ENCODE results near the gene PJA2. TPM values are rescaled to one million over a fixed set of nuclear protein-coding genes. Genes with fewer than 3 reads are reported as not detected.
"Not testable (repeated sequence)": the region's sequence is repeated elsewhere in the genome, so short reads cannot be mapped to it uniquely, and the experiment has no call there.

Gene PJA2
- total RNA-seq, 1 experiment from 2014 or later, result 51.5 TPM

DNA sequence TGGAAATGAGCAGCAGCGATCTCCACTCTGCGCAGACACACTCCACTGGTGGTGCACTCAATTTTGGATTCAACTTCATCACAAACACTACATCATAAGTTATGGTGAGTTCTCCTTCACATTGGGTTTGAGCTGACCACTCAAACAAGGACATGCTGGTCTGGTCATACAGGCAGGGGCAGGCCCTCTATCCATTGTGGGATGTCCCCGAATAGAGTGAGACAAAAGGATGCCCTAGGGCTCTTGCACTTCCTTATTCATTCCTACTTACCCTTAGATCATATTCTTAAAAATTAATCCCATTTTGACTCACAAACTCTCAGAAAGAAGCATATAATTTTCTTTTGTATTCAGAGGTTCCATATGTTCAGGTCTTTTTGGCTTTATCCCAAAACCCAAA, 16.3 kb upstream of the PJA2 start:
- H3K36me3 Mint-ChIP-seq, result no peaks in the 10 kb centered on the region
- DNase-seq (ENCODE audit: low spot score) (no peak), ATAC-seq (no peak)
- no peak overlapping the region for H3K4me3 Mint-ChIP-seq
- H3K4me1 Mint-ChIP-seq, result peaks cover 7% of the 10 kb centered on the region; the same call in 1 of the 2 replicates
- no peaks in the 10 kb centered on the region for H3K27me3 Mint-ChIP-seq (ENCODE audit: low read depth)
- H3K9me3 Mint-ChIP-seq, result peaks cover 6% of the 10 kb centered on the region; the same call in 1 of the 2 replicates
- no peak overlapping the region for H3K27ac Mint-ChIP-seq
- TF ChIP-seq, protein P1, sequence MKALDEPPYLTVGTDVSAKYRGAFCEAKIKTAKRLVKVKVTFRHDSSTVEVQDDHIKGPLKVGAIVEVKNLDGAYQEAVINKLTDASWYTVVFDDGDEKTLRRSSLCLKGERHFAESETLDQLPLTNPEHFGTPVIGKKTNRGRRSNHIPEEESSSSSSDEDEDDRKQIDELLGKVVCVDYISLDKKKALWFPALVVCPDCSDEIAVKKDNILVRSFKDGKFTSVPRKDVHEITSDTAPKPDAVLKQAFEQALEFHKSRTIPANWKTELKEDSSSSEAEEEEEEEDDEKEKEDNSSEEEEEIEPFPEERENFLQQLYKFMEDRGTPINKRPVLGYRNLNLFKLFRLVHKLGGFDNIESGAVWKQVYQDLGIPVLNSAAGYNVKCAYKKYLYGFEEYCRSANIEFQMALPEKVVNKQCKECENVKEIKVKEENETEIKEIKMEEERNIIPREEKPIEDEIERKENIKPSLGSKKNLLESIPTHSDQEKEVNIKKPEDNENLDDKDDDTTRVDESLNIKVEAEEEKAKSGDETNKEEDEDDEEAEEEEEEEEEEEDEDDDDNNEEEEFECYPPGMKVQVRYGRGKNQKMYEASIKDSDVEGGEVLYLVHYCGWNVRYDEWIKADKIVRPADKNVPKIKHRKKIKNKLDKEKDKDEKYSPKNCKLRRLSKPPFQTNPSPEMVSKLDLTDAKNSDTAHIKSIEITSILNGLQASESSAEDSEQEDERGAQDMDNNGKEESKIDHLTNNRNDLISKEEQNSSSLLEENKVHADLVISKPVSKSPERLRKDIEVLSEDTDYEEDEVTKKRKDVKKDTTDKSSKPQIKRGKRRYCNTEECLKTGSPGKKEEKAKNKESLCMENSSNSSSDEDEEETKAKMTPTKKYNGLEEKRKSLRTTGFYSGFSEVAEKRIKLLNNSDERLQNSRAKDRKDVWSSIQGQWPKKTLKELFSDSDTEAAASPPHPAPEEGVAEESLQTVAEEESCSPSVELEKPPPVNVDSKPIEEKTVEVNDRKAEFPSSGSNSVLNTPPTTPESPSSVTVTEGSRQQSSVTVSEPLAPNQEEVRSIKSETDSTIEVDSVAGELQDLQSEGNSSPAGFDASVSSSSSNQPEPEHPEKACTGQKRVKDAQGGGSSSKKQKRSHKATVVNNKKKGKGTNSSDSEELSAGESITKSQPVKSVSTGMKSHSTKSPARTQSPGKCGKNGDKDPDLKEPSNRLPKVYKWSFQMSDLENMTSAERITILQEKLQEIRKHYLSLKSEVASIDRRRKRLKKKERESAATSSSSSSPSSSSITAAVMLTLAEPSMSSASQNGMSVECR (CRISPR knock-in tag; IDR thresholded peaks at IDR 0.05; ENCODE audit: borderline replicate concordance), result no peak
- TF ChIP-seq PRRX2 (CRISPR knock-in tag; IDR thresholded peaks at IDR 0.05) (no peak), ESRRA (CRISPR knock-in tag; IDR thresholded peaks at IDR 0.05; ENCODE audit: borderline replicate concordance) (no peak), ETV6 (CRISPR knock-in tag; IDR thresholded peaks at IDR 0.05) (no peak), SP1 (CRISPR knock-in tag; conservative IDR thresholded peaks at IDR 0.05) (no peak), ZNF138 (CRISPR knock-in tag; conservative IDR thresholded peaks at IDR 0.05) (no peak), EMX1 (CRISPR knock-in tag; IDR thresholded peaks at IDR 0.05) (no peak), HMGA2 (CRISPR knock-in tag; IDR thresholded peaks at IDR 0.05) (no peak), NFATC4 (CRISPR knock-in tag; IDR thresholded peaks at IDR 0.05) (no peak), CREM (CRISPR knock-in tag; IDR thresholded peaks at IDR 0.05) (no peak), TCF7 (CRISPR knock-in tag; IDR thresholded peaks at IDR 0.05; ENCODE audit: low read depth) (no peak), ZNF263 (CRISPR knock-in tag; IDR thresholded peaks at IDR 0.05; ENCODE audit: low read depth) (no peak)
- TF ChIP-seq, protein P2, sequence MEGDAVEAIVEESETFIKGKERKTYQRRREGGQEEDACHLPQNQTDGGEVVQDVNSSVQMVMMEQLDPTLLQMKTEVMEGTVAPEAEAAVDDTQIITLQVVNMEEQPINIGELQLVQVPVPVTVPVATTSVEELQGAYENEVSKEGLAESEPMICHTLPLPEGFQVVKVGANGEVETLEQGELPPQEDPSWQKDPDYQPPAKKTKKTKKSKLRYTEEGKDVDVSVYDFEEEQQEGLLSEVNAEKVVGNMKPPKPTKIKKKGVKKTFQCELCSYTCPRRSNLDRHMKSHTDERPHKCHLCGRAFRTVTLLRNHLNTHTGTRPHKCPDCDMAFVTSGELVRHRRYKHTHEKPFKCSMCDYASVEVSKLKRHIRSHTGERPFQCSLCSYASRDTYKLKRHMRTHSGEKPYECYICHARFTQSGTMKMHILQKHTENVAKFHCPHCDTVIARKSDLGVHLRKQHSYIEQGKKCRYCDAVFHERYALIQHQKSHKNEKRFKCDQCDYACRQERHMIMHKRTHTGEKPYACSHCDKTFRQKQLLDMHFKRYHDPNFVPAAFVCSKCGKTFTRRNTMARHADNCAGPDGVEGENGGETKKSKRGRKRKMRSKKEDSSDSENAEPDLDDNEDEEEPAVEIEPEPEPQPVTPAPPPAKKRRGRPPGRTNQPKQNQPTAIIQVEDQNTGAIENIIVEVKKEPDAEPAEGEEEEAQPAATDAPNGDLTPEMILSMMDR (IDR thresholded peaks at IDR 0.05), result no peak
- TF ChIP-seq, protein P3, sequence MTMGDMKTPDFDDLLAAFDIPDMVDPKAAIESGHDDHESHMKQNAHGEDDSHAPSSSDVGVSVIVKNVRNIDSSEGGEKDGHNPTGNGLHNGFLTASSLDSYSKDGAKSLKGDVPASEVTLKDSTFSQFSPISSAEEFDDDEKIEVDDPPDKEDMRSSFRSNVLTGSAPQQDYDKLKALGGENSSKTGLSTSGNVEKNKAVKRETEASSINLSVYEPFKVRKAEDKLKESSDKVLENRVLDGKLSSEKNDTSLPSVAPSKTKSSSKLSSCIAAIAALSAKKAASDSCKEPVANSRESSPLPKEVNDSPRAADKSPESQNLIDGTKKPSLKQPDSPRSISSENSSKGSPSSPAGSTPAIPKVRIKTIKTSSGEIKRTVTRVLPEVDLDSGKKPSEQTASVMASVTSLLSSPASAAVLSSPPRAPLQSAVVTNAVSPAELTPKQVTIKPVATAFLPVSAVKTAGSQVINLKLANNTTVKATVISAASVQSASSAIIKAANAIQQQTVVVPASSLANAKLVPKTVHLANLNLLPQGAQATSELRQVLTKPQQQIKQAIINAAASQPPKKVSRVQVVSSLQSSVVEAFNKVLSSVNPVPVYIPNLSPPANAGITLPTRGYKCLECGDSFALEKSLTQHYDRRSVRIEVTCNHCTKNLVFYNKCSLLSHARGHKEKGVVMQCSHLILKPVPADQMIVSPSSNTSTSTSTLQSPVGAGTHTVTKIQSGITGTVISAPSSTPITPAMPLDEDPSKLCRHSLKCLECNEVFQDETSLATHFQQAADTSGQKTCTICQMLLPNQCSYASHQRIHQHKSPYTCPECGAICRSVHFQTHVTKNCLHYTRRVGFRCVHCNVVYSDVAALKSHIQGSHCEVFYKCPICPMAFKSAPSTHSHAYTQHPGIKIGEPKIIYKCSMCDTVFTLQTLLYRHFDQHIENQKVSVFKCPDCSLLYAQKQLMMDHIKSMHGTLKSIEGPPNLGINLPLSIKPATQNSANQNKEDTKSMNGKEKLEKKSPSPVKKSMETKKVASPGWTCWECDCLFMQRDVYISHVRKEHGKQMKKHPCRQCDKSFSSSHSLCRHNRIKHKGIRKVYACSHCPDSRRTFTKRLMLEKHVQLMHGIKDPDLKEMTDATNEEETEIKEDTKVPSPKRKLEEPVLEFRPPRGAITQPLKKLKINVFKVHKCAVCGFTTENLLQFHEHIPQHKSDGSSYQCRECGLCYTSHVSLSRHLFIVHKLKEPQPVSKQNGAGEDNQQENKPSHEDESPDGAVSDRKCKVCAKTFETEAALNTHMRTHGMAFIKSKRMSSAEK (CRISPR knock-in tag; IDR thresholded peaks at IDR 0.05; ENCODE audit: borderline replicate concordance), result no peak
- TF ChIP-seq, protein P4, sequence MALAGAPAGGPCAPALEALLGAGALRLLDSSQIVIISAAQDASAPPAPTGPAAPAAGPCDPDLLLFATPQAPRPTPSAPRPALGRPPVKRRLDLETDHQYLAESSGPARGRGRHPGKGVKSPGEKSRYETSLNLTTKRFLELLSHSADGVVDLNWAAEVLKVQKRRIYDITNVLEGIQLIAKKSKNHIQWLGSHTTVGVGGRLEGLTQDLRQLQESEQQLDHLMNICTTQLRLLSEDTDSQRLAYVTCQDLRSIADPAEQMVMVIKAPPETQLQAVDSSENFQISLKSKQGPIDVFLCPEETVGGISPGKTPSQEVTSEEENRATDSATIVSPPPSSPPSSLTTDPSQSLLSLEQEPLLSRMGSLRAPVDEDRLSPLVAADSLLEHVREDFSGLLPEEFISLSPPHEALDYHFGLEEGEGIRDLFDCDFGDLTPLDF (CRISPR knock-in tag; IDR thresholded peaks at IDR 0.05), result no peak
- TF ChIP-seq, protein P5, sequence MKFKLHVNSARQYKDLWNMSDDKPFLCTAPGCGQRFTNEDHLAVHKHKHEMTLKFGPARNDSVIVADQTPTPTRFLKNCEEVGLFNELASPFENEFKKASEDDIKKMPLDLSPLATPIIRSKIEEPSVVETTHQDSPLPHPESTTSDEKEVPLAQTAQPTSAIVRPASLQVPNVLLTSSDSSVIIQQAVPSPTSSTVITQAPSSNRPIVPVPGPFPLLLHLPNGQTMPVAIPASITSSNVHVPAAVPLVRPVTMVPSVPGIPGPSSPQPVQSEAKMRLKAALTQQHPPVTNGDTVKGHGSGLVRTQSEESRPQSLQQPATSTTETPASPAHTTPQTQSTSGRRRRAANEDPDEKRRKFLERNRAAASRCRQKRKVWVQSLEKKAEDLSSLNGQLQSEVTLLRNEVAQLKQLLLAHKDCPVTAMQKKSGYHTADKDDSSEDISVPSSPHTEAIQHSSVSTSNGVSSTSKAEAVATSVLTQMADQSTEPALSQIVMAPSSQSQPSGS (CRISPR knock-in tag; IDR thresholded peaks at IDR 0.05; ENCODE audit: borderline replicate concordance, low read depth), result no peak
- TF ChIP-seq, protein P6, sequence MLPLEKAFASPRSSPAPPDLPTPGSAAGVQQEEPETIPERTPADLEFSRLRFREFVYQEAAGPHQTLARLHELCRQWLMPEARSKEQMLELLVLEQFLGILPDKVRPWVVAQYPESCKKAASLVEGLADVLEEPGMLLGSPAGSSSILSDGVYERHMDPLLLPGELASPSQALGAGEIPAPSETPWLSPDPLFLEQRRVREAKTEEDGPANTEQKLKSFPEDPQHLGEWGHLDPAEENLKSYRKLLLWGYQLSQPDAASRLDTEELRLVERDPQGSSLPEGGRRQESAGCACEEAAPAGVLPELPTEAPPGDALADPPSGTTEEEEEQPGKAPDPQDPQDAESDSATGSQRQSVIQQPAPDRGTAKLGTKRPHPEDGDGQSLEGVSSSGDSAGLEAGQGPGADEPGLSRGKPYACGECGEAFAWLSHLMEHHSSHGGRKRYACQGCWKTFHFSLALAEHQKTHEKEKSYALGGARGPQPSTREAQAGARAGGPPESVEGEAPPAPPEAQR (CRISPR knock-in tag; IDR thresholded peaks at IDR 0.05), result no peak
- ChIA-PET POLR2A (no interaction called here), CTCF (no interaction called here)

DNA sequence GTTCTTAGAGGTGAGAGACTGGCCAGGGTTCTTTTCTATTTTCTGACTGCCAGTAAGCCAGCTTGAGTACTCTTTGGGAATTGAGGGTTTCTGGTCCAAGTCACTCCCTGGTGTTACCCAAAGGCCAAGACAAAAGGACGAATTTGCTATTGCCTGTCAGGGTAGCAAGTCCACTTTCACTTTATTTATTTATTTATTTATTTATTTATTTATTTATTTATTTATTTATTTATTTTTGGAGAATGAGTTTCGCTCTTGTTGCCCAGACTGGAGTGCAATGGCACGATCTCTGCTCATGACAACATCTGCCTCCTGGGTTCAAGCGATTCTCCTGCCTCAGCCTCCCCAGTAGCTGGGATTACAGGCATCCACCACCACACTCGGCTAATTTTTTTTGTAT, 15.7 kb upstream of the PJA2 start:
- H3K4me3 Mint-ChIP-seq; H3K27ac Mint-ChIP-seq; H3K4me1 Mint-ChIP-seq; H3K27me3 Mint-ChIP-seq (ENCODE audit: low read depth); ATAC-seq; H3K36me3 Mint-ChIP-seq; DNase-seq (ENCODE audit: low spot score); CTCF ChIA-PET; H3K9me3 Mint-ChIP-seq; POLR2A ChIA-PET: not testable (repeated sequence)
